ENCODE data around the gene CHTOP. TPM values are rescaled to one million over a fixed set of nuclear protein-coding genes. Genes with fewer than 3 reads are reported as not detected.
"Not testable (repeated sequence)": the region's sequence is repeated elsewhere in the genome, so short reads cannot be mapped to it uniquely, and the experiment has no call there.

The CHTOP gene
- total and polyA plus RNA-seq, 11 donors = 48.4 to 92.0 (median 72.9) TPM

DNA sequence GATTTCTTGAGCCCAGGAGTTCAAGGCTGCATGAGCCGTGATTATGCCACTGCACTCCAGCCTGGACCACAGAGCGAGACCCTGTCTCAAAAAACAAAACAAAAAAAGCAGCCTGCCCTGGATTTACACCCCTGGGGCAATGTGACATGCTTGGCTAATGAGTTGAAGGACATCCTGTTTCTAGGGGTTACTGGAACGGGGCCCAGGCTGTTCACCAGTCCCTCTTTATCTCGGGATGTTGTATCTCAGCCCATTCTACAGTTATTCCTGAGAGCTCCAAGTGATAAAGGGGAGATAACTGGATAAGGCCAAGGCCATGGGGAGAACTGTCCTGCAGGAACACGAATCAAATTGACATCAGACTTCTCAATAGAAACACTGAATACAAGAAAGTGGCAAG is 46.6 kb upstream of the CHTOP start:
- no peaks in the 10 kb centered on the region for H3K36me3 ChIP-seq
- ATAC-seq = peak in 3 of 4 donors; percentile 57 to 64 (median 60)
- H3K9me3 ChIP-seq = no peaks in the 10 kb centered on the region
- WGBS, 4 donors = 28 to 42% (median 34%) methylated on average over 5 of the region's 5 CpGs
- H3K4me1 ChIP-seq = peaks cover 0 to 10% (median 2%) of the 10 kb centered on the region in 12 donors
- H3K27me3 ChIP-seq = no peaks in the 10 kb centered on the region
- no peak for TF ChIP-seq POLR2A (IDR thresholded peaks at IDR 0.05)
- TF ChIP-seq, protein P1, sequence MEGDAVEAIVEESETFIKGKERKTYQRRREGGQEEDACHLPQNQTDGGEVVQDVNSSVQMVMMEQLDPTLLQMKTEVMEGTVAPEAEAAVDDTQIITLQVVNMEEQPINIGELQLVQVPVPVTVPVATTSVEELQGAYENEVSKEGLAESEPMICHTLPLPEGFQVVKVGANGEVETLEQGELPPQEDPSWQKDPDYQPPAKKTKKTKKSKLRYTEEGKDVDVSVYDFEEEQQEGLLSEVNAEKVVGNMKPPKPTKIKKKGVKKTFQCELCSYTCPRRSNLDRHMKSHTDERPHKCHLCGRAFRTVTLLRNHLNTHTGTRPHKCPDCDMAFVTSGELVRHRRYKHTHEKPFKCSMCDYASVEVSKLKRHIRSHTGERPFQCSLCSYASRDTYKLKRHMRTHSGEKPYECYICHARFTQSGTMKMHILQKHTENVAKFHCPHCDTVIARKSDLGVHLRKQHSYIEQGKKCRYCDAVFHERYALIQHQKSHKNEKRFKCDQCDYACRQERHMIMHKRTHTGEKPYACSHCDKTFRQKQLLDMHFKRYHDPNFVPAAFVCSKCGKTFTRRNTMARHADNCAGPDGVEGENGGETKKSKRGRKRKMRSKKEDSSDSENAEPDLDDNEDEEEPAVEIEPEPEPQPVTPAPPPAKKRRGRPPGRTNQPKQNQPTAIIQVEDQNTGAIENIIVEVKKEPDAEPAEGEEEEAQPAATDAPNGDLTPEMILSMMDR (IDR thresholded peaks at IDR 0.05) = no peak
- no peak for DNase-seq
- no peak overlapping the region for H3K27ac ChIP-seq
- no peak overlapping the region for H3K4me3 ChIP-seq
- intact Hi-C loops (cut with DNase I) = no loop called here

DNA sequence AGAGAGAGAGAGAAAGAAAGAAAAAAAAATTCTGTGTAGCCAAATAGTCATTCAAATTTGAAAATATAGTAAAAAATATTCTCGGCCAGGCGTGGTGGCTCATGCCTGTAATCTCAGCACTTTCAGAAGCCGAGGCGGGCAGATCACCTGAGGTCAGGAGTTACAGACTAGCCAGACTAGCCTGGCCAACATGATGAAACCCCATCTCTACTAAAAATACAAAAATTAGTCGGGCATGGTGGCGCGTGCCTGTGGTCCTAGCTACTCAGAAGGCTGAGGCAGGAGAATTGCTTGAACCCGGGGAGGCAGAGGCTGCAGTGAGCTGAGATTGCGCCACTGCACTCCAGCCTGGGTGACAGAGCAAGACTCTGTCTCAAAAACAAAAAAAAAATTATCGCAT is 45.8 kb upstream of the CHTOP start:
- H3K4me3 ChIP-seq; DNase-seq; H3K27ac ChIP-seq; intact Hi-C loops (cut with DNase I); H3K9me3 ChIP-seq; H3K27me3 ChIP-seq; ATAC-seq; H3K36me3 ChIP-seq: not testable (repeated sequence)
- H3K4me1 ChIP-seq = peaks cover 0 to 10% (median 2%) of the 10 kb centered on the region in 12 donors
- WGBS, 4 donors = 87 to 95% (median 93%) methylated on average over 10 of the region's 10 CpGs

DNA sequence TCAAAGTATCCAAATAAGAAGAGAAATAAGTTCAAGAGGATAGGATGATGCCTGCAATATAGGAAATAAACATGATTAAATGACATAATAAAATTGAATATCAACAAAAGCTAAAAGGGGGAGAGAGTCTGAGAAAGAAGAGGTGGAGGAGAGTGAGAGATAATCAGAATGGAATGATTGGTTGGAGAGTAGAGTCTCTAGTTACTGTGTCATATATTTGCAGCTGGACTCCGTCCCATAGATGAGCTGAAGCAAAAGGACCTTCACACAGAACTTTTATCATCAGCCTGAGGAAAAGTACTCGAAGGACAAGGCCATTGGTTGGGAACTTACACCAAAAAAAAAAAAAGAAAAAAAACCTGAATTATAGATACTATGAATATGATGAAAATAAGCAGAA is 45.4 kb upstream of the CHTOP start:
- intact Hi-C loops (cut with DNase I) = no loop called here
- H3K4me1 ChIP-seq = peaks cover 0 to 10% (median 2%) of the 10 kb centered on the region in 12 donors
- H3K36me3 ChIP-seq = no peaks in the 10 kb centered on the region
- TF ChIP-seq, protein P1 (IDR thresholded peaks at IDR 0.05) = no peak
- no peak for TF ChIP-seq POLR2A (IDR thresholded peaks at IDR 0.05)
- ATAC-seq (no peak), DNase-seq (no peak)
- 79 to 86% (median 83%) methylated on average over 2 of the region's 2 CpGs for WGBS, 4 donors
- H3K9me3 ChIP-seq = no peaks in the 10 kb centered on the region
- H3K27ac ChIP-seq = no peak overlapping the region
- no peak overlapping the region for H3K4me3 ChIP-seq
- H3K27me3 ChIP-seq = no peaks in the 10 kb centered on the region

DNA sequence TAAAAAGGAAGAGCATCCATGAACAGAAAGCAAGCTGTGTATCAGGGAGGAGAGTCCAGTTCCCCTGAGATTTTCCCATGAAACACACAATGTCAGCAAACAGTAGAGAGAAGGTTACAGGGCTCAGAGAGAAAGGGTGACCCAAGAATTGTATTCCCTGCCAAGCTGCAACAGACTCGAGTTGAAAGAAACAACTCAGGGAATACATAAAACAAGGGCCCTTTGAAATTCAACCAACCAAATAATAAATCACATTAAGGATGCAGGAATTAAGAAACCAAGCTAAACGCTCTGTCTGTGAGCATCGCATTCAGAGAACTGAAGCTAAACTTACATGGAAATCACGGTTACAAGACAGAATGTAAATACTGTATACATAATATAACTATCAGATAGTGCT is 41.1 kb upstream of the CHTOP start:
- no peak for DNase-seq
- Histone ChIP-seq H3K4me1 (peaks cover 0 to under 1% (median 0%) of the 10 kb centered on the region in 12 donors), H3K27ac (no peak overlapping the region), H3K4me3 (no peak overlapping the region), H3K9me3 (no peaks in the 10 kb centered on the region), H3K36me3 (no peaks in the 10 kb centered on the region), H3K27me3 (no peaks in the 10 kb centered on the region)
- 63 to 72% (median 71%) methylated on average over 4 of the region's 4 CpGs for WGBS, 4 donors
- ATAC-seq = no peak
- intact Hi-C loops (cut with DNase I) = no loop called here
- no peak for TF ChIP-seq POLR2A (IDR thresholded peaks at IDR 0.05)
- TF ChIP-seq, protein P1 (IDR thresholded peaks at IDR 0.05) = no peak

DNA sequence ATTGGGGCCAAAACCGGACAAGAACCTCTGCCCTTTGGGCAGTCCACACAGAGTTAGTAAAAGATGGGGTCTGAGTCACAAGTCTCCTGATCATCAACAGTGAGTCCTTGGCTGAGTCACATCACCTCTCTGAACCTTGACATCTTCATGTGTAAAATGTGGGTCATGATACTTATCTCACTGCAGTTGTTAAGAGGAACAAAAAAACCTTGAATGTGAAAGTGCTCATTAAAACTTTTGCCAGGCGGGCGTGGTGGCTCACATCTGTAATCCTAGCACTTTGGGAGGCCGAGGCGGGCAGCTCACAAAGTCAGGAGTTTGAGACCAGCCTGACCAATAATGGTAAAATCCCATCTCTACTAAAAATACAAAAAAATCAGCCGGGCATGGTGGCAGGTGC is 36.7 kb upstream of the CHTOP start:
- no peak overlapping the region for H3K27ac ChIP-seq
- H3K4me3 ChIP-seq = no peak overlapping the region
- ATAC-seq (no peak), DNase-seq (no peak)
- no peak for TF ChIP-seq POLR2A (IDR thresholded peaks at IDR 0.05)
- TF ChIP-seq, protein P1 (IDR thresholded peaks at IDR 0.05) = no peak
- H3K4me1 ChIP-seq = peaks cover 0 to 12% (median 0%) of the 10 kb centered on the region in 12 donors
- no peaks in the 10 kb centered on the region for H3K9me3 ChIP-seq
- 92 to 97% (median 95%) methylated on average over 6 of the region's 6 CpGs for WGBS, 4 donors
- H3K36me3 ChIP-seq = peaks cover 0 to 10% (median 0%) of the 10 kb centered on the region in 9 donors
- no peaks in the 10 kb centered on the region for H3K27me3 ChIP-seq
- intact Hi-C loops (cut with DNase I) = no loop called here

Measured in heart left ventricle (tissue), 16 donors.